BE2C (cell line): ENCODE results near the gene USP51. TPM values are rescaled to one million over a fixed set of nuclear protein-coding genes. Genes with fewer than 3 reads are reported as not detected.
"Not testable (repeated sequence)": the region's sequence is repeated elsewhere in the genome, so short reads cannot be mapped to it uniquely, and the experiment has no call there.

Experiments used
- DNase-seq: peaks from one replicate; pipeline ENCODE4 v3.0.0-alpha.2; 2020
- H3K27me3 ChIP-seq: fragments of 250-450 bp; sonication (Bioruptor Pico); 2 replicates; pipeline ENCODE4 v1.5.1; 2020; ENCODE audit warnings: mild to moderate bottlenecking
- H3K36me3 ChIP-seq: fragments of 250-450 bp; sonication (Bioruptor Pico); 2 replicates; pipeline ENCODE4 v1.5.1; 2020; ENCODE audit warnings: mild to moderate bottlenecking
- H3K4me1 ChIP-seq: fragments of 250-450 bp; sonication (Bioruptor Pico); 2 replicates; pipeline ENCODE4 v1.5.1; 2020
- H3K4me3 ChIP-seq: 2 replicates; pipeline ENCODE4 v1.5.1; 2011; ENCODE audit warnings: low read depth, low read length
- H3K9me3 ChIP-seq: fragments of 250-450 bp; sonication (Bioruptor Pico); 2 replicates; pipeline ENCODE4 v1.5.1; 2020
- CTCF ChIP-seq: IDR thresholded peaks from 2 replicates; pipeline ENCODE4 v1.5.1; 2012; ENCODE audit warnings: mild to moderate bottlenecking, low read depth, low read length
- polyA plus RNA-seq: library from polyadenylated mRNA; unstranded; fragments of >200 nt; gene quantifications from one replicate; pipeline ENCODE4 v1.2.1, GENCODE V29; 2012; ENCODE audit warnings: low read depth, missing spikeins; ENCODE audit not compliant: insufficient read length, insufficient read depth

USP51 gene
- 0.79 TPM for polyA plus RNA-seq

DNA sequence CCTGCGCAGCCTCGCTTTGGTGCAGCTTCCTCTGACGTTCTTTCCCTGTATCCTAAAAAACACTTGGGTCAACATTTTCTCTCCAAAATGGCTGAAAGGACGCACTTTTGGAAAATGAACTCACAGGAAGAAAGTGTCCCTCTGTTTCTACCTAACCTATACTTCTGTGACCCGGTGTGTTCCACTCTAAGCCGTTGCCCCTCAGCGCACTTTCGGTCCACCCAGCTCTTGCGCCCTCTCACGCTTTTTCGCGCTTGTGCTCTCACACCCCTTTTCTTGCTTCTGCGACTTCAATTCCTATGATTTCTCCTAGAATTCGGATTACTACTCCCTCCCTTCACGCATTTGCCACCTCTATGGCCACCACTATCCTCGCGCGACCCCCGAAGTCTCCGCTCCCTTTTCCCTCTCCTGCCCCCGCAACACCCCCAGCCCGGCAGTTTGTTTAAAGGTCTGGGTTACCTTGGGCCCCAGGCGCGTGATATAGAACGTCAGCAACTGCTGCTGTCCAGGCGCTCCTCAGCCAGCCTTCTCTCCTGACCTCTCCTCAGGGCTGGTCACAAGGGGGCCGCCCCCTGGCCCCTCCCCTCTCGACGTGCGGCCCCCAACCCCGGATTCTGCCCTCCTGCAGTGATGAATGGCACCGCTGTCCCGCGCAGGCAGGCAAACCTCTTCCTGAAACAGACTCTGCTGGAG, at the start of gene USP51:
Gene USP51 (minus strand): TSS at position 535 of the 696 bp plus-strand sequence. CDS start 909 bp downstream, outside the sequence.
- Histone ChIP-seq H3K4me3 (peak within 1 kb of the TSS; percentile 74), H3K4me1 (no peaks in the 10 kb centered on the region), H3K36me3 (no peaks in the 10 kb centered on the region), H3K27me3 (no peaks in the 10 kb centered on the region), H3K9me3 (no peaks in the 10 kb centered on the region)
- DNase-seq, result peak; percentile 8
- TF ChIP-seq CTCF, result peak; percentile 16; the same call in 1 of the 2 replicates

- Histone ChIP-seq H3K36me3 (no peaks in the 10 kb centered on the region), H3K9me3 (no peaks in the 10 kb centered on the region)
- no peak for DNase-seq
These were observed 34.8 kb upstream of the USP51 start for GRCh38 chrX:55524487-55524886.

DNA sequence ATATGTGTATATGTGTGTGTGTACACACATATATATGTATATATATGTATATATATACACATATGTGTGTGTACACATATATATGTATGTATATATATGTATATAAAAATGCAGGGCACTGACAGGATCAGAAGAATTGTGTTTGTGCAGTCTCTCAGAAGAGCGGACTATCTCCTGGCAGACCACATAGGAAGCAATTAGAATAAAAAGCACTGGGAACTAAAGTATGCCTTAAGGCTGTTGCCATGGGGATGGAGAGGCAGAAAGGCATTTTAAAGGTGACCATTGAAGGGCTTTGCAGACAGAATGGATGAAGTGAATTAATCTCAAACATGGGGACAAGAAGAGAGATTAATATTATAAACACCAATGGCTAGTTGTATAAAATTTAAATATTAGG, 33.7 kb upstream of the USP51 start:
- no peak for TF ChIP-seq CTCF
- no peak overlapping the region for H3K4me3 ChIP-seq
- no peaks in the 10 kb centered on the region for H3K36me3 ChIP-seq
- H3K27me3 ChIP-seq, result no peaks in the 10 kb centered on the region
- H3K9me3 ChIP-seq, result no peaks in the 10 kb centered on the region
- no peak for DNase-seq
- H3K4me1 ChIP-seq, result no peaks in the 10 kb centered on the region

More at GRCh38 chrX:55524487-55524886, 34.8 kb upstream of the USP51 start:
- Histone ChIP-seq H3K27me3 (no peaks in the 10 kb centered on the region), H3K4me1 (no peaks in the 10 kb centered on the region), H3K4me3 (no peak overlapping the region)
- no peak for TF ChIP-seq CTCF

DNA sequence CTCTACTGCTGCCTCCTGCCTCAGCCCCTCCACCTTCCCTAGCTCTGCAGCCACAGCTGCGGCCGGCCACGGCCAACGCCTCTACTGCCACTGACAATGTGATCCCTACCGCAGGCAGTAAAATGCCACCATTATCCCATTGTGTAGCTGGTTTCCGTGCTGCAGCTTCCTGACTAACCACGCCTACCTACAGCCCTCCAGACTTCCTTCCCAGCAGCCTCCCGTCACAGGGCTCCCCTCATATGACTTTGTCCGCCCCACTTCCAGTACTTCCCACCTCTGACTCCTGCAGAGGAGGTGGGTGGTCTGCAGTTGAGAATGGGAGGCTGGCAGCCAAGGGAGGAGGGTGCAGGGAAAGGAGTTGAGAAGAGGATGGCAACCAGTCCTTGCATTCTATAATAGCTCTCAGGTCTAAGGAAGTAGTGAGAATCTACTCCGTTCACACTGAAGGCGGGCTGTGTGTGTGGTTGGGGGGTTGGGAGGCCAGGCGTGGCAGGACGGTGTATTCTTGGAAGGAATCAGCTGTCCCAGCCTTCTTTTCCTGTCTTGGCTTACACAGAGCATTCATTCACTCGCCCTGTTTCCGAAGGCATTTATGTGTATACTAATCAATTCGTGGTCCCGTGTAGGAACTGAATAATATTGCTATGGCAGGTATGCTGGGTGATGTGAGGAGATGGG, 33.1 kb upstream of the USP51 start:
- Histone ChIP-seq H3K36me3 (no peaks in the 10 kb centered on the region), H3K9me3 (no peaks in the 10 kb centered on the region), H3K4me1 (no peaks in the 10 kb centered on the region), H3K4me3 (no peak overlapping the region), H3K27me3 (no peaks in the 10 kb centered on the region)
- no peak for TF ChIP-seq CTCF
- DNase-seq, result no peak

DNA sequence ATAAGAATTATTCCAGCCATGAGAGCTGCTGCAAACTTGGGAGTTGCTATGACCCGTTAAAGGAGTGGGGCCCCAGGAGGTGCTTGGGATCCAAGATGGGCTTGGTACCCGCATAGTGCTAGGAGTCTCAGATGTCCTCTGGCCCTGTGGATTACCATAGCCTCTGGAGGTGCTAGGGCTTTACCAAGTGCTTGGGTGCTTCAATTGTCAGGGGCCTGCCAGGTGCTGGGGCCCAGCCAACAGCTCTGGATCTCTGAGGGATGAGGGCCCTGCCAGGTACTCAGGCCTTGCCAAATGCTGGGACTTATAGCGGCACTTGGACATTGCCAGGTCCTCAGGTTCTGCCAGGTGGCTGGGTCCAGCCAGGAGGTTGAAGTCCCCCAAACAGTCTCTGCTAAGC, 32.0 kb upstream of the USP51 start:
- Histone ChIP-seq H3K4me3 (no peak overlapping the region), H3K36me3 (no peaks in the 10 kb centered on the region), H3K4me1 (no peaks in the 10 kb centered on the region), H3K27me3 (no peaks in the 10 kb centered on the region), H3K9me3 (no peaks in the 10 kb centered on the region)
- TF ChIP-seq CTCF, result no peak
- no peak for DNase-seq

DNA sequence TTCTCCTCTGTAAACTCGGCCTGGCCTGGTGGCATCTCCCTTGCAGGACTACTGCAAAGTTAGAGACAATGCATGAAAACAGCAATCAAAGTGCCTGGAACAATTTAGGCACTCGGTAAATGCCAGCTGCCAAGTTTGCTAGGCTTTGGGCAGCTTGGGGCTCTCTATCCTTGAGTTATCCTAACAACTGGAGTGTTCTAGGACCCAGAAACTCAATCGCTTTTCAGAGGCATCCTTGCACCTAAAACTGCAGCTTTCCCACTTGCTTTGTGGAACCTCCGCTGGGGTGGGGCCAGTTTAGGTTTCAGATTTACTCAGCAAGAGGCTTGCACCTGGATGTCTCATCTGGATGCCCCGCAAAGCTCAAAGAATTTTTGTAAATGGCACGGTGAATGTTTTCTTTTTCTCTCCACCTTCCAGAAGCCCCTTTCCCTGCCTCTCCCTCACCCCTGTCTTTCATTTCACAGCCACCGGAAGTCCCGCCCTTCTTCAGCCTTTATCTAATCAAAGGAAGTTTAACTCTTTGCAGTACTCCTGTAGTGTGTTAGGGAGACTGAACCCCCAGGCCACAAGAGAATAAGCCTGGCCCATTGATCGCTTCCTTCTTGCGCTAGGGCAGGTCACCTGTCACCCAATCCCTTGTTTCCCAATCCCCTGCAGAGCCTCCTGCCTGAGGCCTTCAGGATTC, 27.3 kb upstream of the USP51 start:
- not testable (repeated sequence) for H3K4me3 ChIP-seq, H3K27me3 ChIP-seq, DNase-seq, H3K36me3 ChIP-seq, H3K9me3 ChIP-seq, H3K4me1 ChIP-seq

- H3K36me3 ChIP-seq, DNase-seq, H3K4me1 ChIP-seq, H3K4me3 ChIP-seq, H3K27me3 ChIP-seq, H3K9me3 ChIP-seq: not testable (repeated sequence)
These were observed 23.5 kb upstream of the USP51 start for GRCh38 chrX:55513045-55513737.

DNA sequence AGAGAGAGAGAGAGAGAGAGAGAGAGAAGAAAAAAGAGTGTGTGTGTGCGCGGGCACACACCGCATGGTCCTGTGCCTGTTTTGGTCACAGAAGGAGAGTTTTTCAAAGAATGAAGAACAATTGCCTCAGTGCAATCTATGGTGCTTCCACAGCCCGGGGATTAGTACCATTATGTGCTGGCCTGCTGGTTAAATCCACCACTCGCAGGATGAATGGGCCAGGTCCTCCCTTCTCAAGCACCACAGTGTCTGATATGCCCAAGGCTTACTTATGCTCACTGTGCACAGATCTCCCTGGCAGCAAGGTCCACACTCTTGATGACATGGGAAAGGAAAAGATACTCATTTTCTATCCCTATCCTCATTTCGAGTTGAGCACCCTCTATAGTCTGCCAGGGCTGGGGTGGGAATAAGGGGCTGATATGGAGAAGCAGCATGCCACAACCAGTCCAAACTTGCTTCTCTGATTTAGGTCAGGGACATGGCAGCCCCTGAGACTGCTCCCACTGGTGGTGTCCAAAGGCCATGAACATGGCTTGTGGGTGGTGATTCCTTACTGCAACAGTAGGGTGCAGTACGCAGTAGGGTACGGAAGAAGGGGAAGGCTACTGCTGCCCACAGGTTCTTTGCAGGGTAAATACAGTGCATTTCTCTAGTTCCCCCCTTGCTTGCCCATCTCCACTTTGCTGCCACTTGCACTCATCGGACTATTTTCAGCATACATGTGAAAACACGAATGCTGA, 18.9 kb upstream of the USP51 start:
- not testable (repeated sequence) for H3K36me3 ChIP-seq, H3K4me1 ChIP-seq, H3K9me3 ChIP-seq, DNase-seq, H3K27me3 ChIP-seq, H3K4me3 ChIP-seq

GRCh38 chrX:55507699-55508098, 18.1 kb upstream of the USP51 start:
- DNase-seq, H3K4me1 ChIP-seq: not testable (repeated sequence)

More at GRCh38 chrX:55507699-55508098, 18.1 kb upstream of the USP51 start:
- not testable (repeated sequence) for H3K36me3 ChIP-seq, H3K9me3 ChIP-seq, H3K27me3 ChIP-seq, H3K4me3 ChIP-seq
